Activated CD4-positive, alpha-beta T cell treated with anti-CD3 and anti-CD28 coated beads, Interleukin-2, amount 50 U/mL, for 24 hours (primary cell): ENCODE measurements around the gene CHAF1A.

Experiments
- DNase-seq, 2 donors: peaks; one replicate each; pipeline ENCODE4 v3.0.0-alpha.2; 2020; ENCODE audit warnings: low read depth in 1 of 2, low spot score in 1 of 2

Gene CHAF1A

DNA sequence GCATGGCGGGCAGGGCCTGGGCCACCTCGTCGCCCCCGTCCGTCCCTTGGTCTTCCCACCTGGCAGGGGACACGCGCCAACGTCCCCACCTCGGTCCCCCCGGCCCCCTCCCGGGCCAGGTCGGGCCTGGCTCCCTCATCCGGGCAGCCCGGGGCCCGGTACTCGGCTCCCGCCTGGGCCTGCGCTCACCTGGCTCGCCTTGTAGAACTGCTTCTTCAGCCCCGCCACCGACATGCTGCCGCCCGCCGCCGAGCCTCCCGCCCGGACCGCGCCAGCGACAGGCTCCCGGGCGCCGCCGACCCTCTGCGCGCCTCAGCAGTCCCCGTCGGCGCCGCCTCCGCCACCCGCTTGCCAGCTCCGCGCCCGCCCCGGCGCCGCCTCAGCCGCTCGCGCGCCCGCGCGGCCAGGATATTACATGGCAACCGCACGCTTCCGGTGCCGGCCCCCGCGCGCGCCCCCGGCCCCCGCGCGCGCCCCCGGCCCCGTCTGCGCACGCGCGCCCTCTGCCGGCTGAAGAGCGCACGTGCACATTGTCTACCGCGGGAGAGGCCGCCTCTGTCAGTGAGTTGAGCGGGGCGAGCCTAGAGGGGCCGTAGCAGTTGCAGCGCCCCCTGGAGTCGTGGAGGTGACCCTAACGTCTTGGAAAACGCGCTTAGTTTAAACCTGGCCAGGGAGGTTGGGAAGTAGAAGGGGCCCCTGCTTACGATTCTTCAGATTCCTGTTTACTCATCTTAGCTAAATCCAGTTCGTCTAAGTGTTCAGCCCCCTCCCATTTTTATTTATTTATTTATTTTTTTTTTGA, 2.1 kb upstream of the CHAF1A start, which contains the start of gene SH3GL1:
TSS of gene SH3GL1 (minus strand) at position 413 of the 802 bp plus-strand sequence. CDS start at position 234, 179 bp downstream.
- DNase-seq = peak; percentile 91 to 92

DNA sequence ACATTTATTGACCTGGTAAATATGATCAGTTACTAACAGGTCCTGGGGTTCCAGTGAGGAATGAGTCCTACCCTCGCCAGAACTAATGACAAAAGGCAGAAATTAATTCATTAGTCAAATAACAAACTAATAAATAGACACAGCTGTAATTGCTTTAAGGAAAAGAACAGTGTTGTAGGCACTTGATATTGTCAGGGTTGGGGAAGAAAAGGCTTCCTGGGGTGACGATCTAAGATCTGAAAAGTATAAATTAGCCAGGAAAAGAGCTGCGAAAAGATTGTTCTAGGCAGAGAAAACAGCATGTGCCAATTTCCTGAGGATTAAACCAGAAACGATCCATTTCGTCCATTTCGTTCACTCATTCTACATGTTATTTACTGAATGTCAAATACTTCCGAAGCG, 670 bp upstream of the CHAF1A start:
- no peak for DNase-seq

DNA sequence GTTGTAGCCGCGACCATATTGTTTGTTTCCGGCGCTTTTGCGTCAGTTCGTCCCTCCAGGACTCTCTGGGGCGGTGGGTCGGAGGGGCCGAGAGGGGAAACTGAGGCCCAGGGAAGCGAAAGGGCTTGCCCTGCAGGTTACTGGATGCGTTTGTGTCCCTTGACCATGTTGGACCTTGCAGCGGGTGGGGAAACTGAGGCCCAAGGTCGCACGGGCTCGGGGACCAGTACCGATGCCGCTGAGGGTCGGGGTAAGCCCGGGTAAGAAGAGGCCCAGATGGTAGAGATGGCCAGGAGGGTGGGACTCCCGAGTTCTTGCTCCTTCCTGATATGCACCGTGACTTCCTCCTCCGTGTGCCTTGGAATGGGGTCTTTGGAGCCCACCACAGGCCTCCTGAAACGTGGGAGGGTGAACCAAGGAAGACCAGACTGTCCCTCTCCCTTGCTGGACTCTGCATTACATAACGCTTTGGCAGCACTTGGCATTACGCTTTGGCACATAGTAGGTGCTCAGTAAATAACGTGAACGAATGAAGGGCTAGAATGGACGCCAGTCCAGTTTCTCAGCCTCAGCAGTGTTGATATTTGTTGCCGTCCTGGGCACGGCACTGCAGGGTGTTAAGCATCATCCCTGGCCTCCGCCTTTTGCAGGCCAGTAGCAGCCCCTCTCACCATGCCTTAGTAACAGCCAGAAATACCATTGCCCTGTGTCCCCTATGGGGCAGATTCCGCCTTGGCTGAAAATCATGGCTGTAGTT, 743 bp downstream of the CHAF1A start:
- no peak for DNase-seq

DNA sequence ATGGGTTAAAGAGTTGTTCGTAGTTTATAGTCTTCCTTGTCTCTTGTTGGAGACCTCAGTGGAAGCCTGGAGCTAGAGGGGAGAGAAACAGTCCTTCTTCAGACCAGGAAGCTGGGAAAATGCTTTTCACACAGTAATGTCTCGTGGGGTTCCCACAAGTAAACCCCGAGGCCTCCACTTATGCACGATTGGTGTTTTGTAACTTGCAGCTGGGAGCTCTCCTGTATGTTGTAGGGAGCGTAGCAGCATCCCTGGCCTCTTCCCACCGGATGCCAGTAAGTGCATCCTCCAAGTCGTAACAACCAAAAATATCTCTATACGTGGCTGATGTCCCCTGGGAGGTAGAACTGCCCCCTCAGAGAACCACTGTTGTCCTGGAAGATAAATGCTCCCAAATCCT, 3.5 kb downstream of the CHAF1A start:
- DNase-seq = no peak

GRCh38 chr19:4406626-4407025, 4.2 kb downstream of the CHAF1A start:
- no peak for DNase-seq

DNA sequence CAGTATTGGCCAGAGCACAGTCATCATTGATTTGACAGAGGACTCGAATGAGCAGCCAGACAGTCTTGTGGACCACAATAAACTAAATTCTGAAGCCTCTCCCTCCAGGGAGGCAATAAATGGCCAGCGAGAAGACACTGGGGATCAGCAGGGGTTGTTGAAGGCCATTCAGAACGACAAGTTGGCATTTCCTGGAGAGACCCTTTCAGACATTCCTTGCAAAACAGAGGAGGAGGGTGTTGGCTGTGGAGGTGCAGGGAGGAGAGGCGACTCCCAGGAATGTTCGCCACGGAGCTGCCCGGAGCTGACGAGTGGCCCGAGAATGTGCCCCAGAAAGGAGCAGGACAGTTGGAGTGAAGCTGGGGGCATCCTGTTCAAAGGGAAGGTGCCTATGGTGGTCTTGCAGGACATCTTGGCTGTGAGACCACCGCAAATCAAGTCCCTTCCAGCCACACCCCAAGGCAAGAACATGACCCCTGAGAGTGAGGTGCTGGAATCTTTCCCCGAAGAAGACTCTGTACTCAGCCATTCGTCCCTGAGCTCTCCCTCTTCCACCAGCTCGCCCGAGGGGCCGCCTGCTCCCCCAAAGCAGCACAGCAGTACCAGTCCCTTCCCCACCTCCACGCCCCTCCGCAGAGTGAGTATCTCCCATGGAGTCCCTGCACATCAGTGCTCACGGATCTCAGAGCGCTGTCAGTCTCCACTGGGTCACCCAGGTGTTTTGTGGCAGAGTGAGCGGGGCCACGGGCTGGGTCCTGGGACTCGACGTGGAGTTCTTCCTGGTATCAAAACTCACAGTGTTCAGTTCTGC, 6.9 kb downstream of the CHAF1A start:
- DNase-seq = no peak

GRCh38 chr19:4413588-4413987, 11.1 kb downstream of the CHAF1A start:
- DNase-seq = no peak

DNA sequence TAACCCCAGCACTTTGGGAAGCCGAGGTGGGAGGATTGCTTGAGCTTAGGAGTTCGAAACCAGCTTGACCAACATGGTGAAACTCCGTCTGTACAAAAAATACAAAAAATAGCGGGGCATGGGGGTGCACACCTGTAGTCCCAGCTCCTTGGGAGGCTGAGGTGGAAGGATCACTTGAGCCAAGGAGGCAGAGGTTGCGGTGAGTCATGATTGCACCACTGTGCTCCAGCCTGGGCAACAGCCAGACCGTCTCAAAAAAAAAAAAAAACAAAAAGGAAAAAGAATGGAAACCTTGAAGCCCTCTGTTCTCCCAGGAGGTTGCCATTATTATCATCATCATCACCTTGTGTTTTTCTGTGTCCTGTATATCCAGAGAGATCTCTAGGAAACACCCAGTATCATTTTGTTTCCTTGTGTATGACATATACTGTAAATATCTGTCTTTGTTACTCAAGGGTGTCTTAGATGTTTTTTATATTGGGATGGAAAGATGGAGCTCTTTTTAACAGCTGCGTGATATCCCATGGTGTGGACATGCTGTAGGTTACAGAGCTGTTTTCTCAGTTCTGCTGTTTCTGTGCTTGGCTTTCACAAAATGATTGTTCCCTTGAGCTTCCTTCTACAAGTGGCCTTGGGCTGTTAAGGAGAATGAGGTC, 11.8 kb downstream of the CHAF1A start:
- DNase-seq = no peak

DNA sequence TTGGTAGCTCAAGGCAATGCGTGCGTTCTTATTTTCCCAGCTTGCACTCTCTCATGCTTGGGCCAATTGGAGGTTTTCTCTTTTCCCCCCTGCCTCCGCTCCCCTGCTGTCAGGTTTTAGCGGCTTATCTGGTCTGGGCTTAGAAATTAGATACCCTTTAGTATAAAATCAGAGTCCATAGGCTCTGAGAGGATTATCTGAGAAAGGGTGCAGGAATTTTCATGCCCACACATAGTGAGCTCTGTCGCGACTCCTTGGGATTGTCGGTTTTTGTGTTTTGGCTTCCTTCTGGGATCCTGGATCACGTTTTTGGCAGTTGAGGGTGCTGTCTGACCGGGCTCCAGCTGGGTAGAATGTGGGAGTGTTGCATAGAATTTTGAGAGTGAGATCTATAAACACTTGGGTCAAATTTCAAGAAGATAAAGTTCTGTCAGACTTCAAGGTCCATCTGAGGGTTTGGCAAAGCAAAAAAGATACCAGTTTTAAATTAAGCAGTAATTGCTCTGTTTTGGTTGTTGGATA, 12.4 kb downstream of the CHAF1A start:
- DNase-seq = no peak

DNA sequence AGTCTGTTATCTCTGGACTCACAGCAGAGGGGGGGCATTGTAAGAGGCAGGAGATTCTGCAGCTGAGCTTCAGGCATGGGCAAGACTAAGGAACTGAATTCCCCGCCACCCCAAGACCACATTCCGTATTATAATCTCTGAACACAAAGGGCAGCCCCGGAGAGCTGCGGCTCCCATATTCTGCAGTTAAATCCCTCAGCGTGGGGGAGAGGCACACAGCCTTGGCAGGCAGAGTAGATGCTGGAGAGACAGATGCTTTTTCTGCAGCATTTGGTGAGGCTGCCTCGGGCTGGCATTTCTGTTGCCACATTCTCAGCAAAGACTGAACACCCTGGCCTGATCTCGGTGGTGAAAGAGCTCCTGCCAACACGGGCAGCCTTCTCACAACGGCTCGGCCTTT, 12.9 kb downstream of the CHAF1A start:
- DNase-seq = no peak

- DNase-seq = no peak
Measured at GRCh38 chr19:4416268-4416667, 13.8 kb downstream of the CHAF1A start.

GRCh38 chr19:4423416-4424126, 21.1 kb downstream of the CHAF1A start:
- no peak for DNase-seq

DNA sequence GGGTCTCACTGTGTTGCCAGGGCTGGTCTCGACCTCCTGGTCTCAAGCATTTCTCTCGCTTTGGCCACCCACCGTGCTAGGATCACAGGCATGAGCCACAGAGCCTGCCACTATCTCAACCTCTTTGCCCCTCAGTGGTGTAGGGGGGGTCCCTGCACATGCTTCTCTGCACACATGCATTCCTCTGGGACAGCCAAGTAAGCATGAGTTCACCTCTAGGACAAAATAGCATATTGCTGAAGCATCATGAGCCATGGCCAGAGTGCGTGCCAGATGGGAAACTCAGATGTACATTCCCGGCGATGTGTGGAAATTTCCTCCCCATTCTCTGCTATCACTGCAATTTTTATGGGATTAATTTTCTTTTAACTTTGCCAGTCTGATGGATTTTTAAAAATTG, 23.1 kb downstream of the CHAF1A start:
- DNase-seq = no peak

- DNase-seq = no peak
Measured at GRCh38 chr19:4428326-4428975, 26.0 kb downstream of the CHAF1A start.

DNA sequence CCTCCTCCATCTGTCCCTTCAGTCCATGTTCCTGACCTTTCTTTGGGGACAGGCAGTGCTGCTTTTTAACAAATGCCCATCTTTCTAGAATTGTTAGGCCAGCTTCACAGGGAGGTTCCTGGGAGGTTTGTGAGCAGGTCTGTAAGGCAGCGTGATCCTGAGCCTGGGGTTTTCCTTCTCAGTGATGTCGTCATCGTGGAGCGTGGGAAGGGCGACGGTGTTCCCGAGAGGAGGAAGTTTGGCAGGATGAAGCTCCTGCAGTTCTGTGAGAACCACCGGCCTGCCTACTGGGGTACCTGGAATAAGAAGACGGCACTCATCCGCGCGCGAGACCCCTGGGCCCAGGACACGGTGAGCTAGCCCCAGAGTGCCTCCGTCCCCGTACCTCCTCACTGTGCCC, 26.8 kb downstream of the CHAF1A start:
- DNase-seq = no peak

GRCh38 chr19:4429771-4430171, 27.3 kb downstream of the CHAF1A start:
- DNase-seq = no peak

GRCh38 chr19:4430760-4431159, 28.3 kb downstream of the CHAF1A start:
- no peak for DNase-seq

DNA sequence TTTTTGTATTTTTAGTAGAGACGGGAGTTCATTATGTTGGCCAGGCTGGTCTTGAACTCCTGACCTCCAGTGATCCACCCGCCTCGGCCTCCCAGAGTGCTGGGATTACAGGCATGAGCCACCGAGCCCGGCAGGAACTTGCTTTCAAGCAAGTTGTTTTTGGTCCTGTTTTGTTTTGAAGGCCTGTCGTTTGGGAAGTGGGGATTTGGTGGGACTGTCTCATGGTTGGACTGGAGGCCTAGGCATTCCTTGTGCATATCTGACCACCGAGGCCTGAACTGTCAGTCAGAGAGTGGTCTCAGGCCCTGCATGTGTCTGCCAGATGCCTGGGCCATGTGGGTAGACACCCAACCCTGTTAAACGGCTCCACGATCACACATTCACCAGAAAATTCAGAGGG, 28.9 kb downstream of the CHAF1A start:
- DNase-seq = no peak

- DNase-seq = no peak
Measured at GRCh38 chr19:4431808-4432674, 29.6 kb downstream of the CHAF1A start.
